ENCODE results near the gene GIPC2. TPM values are rescaled to one million over a fixed set of nuclear protein-coding genes. Genes with fewer than 3 reads are reported as not detected.

Gene GIPC2
- total and polyA plus RNA-seq, 2 of the 4 experiments (the other 2 are of a cell fraction) = 0.07 to 0.18 TPM

GRCh38 chr1:78142736-78143135, 97.0 kb downstream of the GIPC2 start:
- in situ Hi-C loops (cut with MboI; ENCODE audit: low sequenced_read_pairs) (no loop called here), dilution Hi-C loops (cut with HindIII; ENCODE audit: low sequenced_read_pairs, unreplicated experiment) (loop anchor here (10.0 kb wide), 1 partner anchor 462 kb away; no protein-coding TSS in a partner anchor), intact Hi-C loops (cut with micrococcal nuclease) (loop anchor here (10.0 kb wide), 1 partner anchor 202 kb away; no protein-coding TSS in a partner anchor)
- no peak for TF ChIP-seq CHD1 (IDR thresholded peaks at IDR 0.05; ENCODE audit: low read depth, low read length)
- no peak for TF ChIP-seq RFX5 (IDR thresholded peaks at IDR 0.05; ENCODE audit: low read depth, low read length)
- TF ChIP-seq FOS (IDR thresholded peaks at IDR 0.05; ENCODE audit: low read depth, low read length) = no peak
- TF ChIP-seq CEBPB (IDR thresholded peaks at IDR 0.05; ENCODE audit: low read depth, low read length) = no peak
- TF ChIP-seq, protein P1, sequence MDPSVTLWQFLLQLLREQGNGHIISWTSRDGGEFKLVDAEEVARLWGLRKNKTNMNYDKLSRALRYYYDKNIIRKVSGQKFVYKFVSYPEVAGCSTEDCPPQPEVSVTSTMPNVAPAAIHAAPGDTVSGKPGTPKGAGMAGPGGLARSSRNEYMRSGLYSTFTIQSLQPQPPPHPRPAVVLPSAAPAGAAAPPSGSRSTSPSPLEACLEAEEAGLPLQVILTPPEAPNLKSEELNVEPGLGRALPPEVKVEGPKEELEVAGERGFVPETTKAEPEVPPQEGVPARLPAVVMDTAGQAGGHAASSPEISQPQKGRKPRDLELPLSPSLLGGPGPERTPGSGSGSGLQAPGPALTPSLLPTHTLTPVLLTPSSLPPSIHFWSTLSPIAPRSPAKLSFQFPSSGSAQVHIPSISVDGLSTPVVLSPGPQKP (IDR thresholded peaks at IDR 0.05; ENCODE audit: borderline replicate concordance, low read depth, low read length) = no peak
- TF ChIP-seq RAD21 (IDR thresholded peaks at IDR 0.05; ENCODE audit: low read length) = no peak
- no peak for TF ChIP-seq NFE2L2 (IDR thresholded peaks at IDR 0.05; ENCODE audit: low read depth, low read length)
- no peak for TF ChIP-seq POLR2A (IDR thresholded peaks at IDR 0.05; ENCODE audit: low read depth, low read length)
- TF ChIP-seq, protein P2, sequence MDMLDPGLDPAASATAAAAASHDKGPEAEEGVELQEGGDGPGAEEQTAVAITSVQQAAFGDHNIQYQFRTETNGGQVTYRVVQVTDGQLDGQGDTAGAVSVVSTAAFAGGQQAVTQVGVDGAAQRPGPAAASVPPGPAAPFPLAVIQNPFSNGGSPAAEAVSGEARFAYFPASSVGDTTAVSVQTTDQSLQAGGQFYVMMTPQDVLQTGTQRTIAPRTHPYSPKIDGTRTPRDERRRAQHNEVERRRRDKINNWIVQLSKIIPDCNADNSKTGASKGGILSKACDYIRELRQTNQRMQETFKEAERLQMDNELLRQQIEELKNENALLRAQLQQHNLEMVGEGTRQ (IDR thresholded peaks at IDR 0.05; ENCODE audit: low read depth, low read length) = no peak
- no peak for TF ChIP-seq MAFK (IDR thresholded peaks at IDR 0.05; ENCODE audit: low read depth, low read length)
- ATAC-seq (ENCODE audit: low read depth) = no peak
- Histone ChIP-seq H3K4me3 (ENCODE audit: insufficient read depth, low read depth, low read length) (no peak overlapping the region), H4K91ac (ENCODE audit: insufficient read depth, low read depth, low read length) (no peak overlapping the region), H3K4me1 (ENCODE audit: control insufficient read depth, insufficient read depth, low read length) (no peaks in the 10 kb centered on the region; the same call in 1 of the 2 replicates), H3K27ac (ENCODE audit: insufficient read depth, low read length) (no peak overlapping the region), H2AK9ac (replicated peaks; ENCODE audit: low read depth, low read length, poor library complexity) (no peak overlapping the region), H2BK20ac (ENCODE audit: low read depth, low read length) (no peak overlapping the region), H3K18ac (ENCODE audit: low read depth, low read length) (no peak overlapping the region), H3K9me1 (ENCODE audit: insufficient read depth, low read length) (no peaks in the 10 kb centered on the region), H3K4me2 (ENCODE audit: low read depth, low read length) (no peak overlapping the region), H3K9ac (ENCODE audit: low read depth, low read length) (no peak overlapping the region), H4K20me1 (ENCODE audit: insufficient read depth, low read length) (no peaks in the 10 kb centered on the region), H2AK5ac (ENCODE audit: low read depth, low read length) (no peak overlapping the region), H2BK5ac (ENCODE audit: low read depth, low read length, poor library complexity, severe bottlenecking) (no peak overlapping the region), H4K8ac (ENCODE audit: low read depth in 2 of 2, low read length in 2 of 2) (no peak overlapping the region), H3K79me1 (ENCODE audit: low read depth in 1 of 2, low read length in 2 of 2) (no peaks in the 10 kb centered on the region), H4K5ac (ENCODE audit: low read depth, low read length) (no peak overlapping the region), H3K36me3 (ENCODE audit: control insufficient read depth, insufficient read depth, low read length) (no peaks in the 10 kb centered on the region), H3K23ac (ENCODE audit: low read depth, low read length) (no peak overlapping the region), H3K4ac (ENCODE audit: low read depth, low read length) (no peak overlapping the region), H2AFZ (replicated peaks; ENCODE audit: low read length, poor library complexity) (no peak overlapping the region), H3K27me3 (ENCODE audit: control insufficient read depth, insufficient read depth, low read length) (no peaks in the 10 kb centered on the region), H3K9me3 (ENCODE audit: control insufficient read depth, insufficient read depth, low read length) (no peaks in the 10 kb centered on the region), H2BK15ac (ENCODE audit: low read depth, low read length) (no peak overlapping the region), H3K14ac (replicated peaks; ENCODE audit: low read depth, low read length) (no peak overlapping the region), H3K56ac (ENCODE audit: extremely low read depth, insufficient read depth, low read length) (no peak overlapping the region), H2BK120ac (ENCODE audit: low read depth, low read length) (no peak overlapping the region)
- no peak for DNase-seq
- WGBS, 2 experiments (ENCODE audit: extremely low coverage in 2 of 2, insufficient read length in 1 of 2) = no CpG with 5 or more reads among the region's 4 CpGs
- POLR2A ChIA-PET (ENCODE audit: unreplicated experiment) = no interaction called here
- CTCF ChIA-PET = interaction anchor here (4.4 kb wide), 1 partner anchor 465 kb away, joined by 32 read pairs; no protein-coding TSS in a partner anchor
- BruUV-seq (replicated peaks) = no TSS peak

All from IMR-90 (cell line).